ENCODE data around the gene CCDC170. TPM values are rescaled to one million over a fixed set of nuclear protein-coding genes. Genes with fewer than 3 reads are reported as not detected.

CCDC170 gene
- polyA plus RNA-seq, 1 donor from 2014 or later = 0.15 TPM

- Histone ChIP-seq H3F3A (ENCODE audit: insufficient read depth, low read length, poor library complexity, severe bottlenecking) (no peaks in the 10 kb centered on the region), H3K79me2 (replicated peaks; ENCODE audit: insufficient read depth, low read length) (no peaks in the 10 kb centered on the region), H2AFZ (ENCODE audit: low read depth, low read length) (no peak overlapping the region), H3K9me3 (ENCODE audit: low read length) (no peaks in the 10 kb centered on the region), H3K4me3 (ENCODE audit: low read length) (no peak overlapping the region), H3K36me3 (ENCODE audit: insufficient read depth, low read length) (no peaks in the 10 kb centered on the region), H3K4me2 (ENCODE audit: low read length) (no peak overlapping the region), H4K20me1 (ENCODE audit: insufficient read depth) (no peaks in the 10 kb centered on the region), H3K9me2 (ENCODE audit: insufficient read depth, low read length) (no peaks in the 10 kb centered on the region), H3K27me3 (ENCODE audit: insufficient read depth, low read depth, low read length) (no peaks in the 10 kb centered on the region), H3K27ac (ENCODE audit: low read length) (no peak overlapping the region), H3K9ac (ENCODE audit: low read length) (no peak overlapping the region)
- TF ChIP-seq EP300 (conservative IDR thresholded peaks at IDR 0.05; ENCODE audit: poor library complexity, severe bottlenecking) = no peak
- no peak for TF ChIP-seq POLR2AphosphoS5 (IDR thresholded peaks at IDR 0.05)
- no peak for TF ChIP-seq RAD21 (conservative IDR thresholded peaks at IDR 0.05)
- TF ChIP-seq, protein P1, sequence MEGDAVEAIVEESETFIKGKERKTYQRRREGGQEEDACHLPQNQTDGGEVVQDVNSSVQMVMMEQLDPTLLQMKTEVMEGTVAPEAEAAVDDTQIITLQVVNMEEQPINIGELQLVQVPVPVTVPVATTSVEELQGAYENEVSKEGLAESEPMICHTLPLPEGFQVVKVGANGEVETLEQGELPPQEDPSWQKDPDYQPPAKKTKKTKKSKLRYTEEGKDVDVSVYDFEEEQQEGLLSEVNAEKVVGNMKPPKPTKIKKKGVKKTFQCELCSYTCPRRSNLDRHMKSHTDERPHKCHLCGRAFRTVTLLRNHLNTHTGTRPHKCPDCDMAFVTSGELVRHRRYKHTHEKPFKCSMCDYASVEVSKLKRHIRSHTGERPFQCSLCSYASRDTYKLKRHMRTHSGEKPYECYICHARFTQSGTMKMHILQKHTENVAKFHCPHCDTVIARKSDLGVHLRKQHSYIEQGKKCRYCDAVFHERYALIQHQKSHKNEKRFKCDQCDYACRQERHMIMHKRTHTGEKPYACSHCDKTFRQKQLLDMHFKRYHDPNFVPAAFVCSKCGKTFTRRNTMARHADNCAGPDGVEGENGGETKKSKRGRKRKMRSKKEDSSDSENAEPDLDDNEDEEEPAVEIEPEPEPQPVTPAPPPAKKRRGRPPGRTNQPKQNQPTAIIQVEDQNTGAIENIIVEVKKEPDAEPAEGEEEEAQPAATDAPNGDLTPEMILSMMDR (IDR thresholded peaks at IDR 0.05; ENCODE audit: poor library complexity, severe bottlenecking) = no peak
- no peak for TF ChIP-seq TAF1 (IDR thresholded peaks at IDR 0.05; ENCODE audit: low read depth)
- no peak for TF ChIP-seq EZH2 (IDR thresholded peaks at IDR 0.05; ENCODE audit: borderline replicate concordance, insufficient read depth, low read length, poor library complexity, severe bottlenecking)
- no peak for TF ChIP-seq SMC3 (conservative IDR thresholded peaks at IDR 0.05; ENCODE audit: poor library complexity)
- TF ChIP-seq, protein P2, sequence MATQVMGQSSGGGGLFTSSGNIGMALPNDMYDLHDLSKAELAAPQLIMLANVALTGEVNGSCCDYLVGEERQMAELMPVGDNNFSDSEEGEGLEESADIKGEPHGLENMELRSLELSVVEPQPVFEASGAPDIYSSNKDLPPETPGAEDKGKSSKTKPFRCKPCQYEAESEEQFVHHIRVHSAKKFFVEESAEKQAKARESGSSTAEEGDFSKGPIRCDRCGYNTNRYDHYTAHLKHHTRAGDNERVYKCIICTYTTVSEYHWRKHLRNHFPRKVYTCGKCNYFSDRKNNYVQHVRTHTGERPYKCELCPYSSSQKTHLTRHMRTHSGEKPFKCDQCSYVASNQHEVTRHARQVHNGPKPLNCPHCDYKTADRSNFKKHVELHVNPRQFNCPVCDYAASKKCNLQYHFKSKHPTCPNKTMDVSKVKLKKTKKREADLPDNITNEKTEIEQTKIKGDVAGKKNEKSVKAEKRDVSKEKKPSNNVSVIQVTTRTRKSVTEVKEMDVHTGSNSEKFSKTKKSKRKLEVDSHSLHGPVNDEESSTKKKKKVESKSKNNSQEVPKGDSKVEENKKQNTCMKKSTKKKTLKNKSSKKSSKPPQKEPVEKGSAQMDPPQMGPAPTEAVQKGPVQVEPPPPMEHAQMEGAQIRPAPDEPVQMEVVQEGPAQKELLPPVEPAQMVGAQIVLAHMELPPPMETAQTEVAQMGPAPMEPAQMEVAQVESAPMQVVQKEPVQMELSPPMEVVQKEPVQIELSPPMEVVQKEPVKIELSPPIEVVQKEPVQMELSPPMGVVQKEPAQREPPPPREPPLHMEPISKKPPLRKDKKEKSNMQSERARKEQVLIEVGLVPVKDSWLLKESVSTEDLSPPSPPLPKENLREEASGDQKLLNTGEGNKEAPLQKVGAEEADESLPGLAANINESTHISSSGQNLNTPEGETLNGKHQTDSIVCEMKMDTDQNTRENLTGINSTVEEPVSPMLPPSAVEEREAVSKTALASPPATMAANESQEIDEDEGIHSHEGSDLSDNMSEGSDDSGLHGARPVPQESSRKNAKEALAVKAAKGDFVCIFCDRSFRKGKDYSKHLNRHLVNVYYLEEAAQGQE (IDR thresholded peaks at IDR 0.05; ENCODE audit: borderline replicate concordance) = no peak
- no peak for TF ChIP-seq MXI1 (conservative IDR thresholded peaks at IDR 0.05; ENCODE audit: poor library complexity, severe bottlenecking)
Observed at GRCh38 chr6:151616091-151616513, 122.3 kb downstream of the CCDC170 start.

DNA sequence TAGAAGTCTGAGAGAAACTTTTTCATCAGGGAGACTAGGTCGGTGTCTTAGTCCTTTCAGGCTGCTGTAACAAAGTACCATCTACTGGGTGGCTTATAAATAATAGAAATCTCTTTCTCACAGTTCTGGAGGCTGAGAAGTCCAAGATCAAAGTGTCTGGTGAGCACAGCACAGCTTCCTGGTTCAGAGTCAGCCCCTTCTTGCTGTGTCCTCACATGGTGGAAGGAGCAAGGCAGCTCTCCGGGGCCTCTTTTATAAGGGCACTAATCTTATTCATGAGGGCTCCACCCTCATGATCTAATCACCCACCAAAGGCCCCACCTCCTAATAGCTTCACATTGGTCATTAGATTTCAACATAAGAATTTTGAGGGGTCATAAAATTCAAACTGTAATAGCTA lies 122.8 kb downstream of the CCDC170 start:
- H3K27ac ChIP-seq (ENCODE audit: low read length) = no peak overlapping the region
- no peaks in the 10 kb centered on the region for H3K27me3 ChIP-seq (ENCODE audit: insufficient read depth, low read depth, low read length)
- H3F3A ChIP-seq (ENCODE audit: insufficient read depth, low read length, poor library complexity, severe bottlenecking) = no peaks in the 10 kb centered on the region
- H3K36me3 ChIP-seq (ENCODE audit: insufficient read depth, low read length) = no peaks in the 10 kb centered on the region
- TF ChIP-seq POLR2AphosphoS5 (IDR thresholded peaks at IDR 0.05) (no peak), MXI1 (conservative IDR thresholded peaks at IDR 0.05; ENCODE audit: poor library complexity, severe bottlenecking) (no peak), RAD21 (conservative IDR thresholded peaks at IDR 0.05) (no peak), SMC3 (conservative IDR thresholded peaks at IDR 0.05; ENCODE audit: poor library complexity) (no peak), TAF1 (IDR thresholded peaks at IDR 0.05; ENCODE audit: low read depth) (no peak)
- TF ChIP-seq, protein P2 (IDR thresholded peaks at IDR 0.05; ENCODE audit: borderline replicate concordance) = no peak
- H3K9ac ChIP-seq (ENCODE audit: low read length) = no peak overlapping the region
- H2AFZ ChIP-seq (ENCODE audit: low read depth, low read length) = no peak overlapping the region
- H4K20me1 ChIP-seq (ENCODE audit: insufficient read depth) = no peaks in the 10 kb centered on the region
- no peak overlapping the region for H3K4me3 ChIP-seq (ENCODE audit: low read length)
- no peaks in the 10 kb centered on the region for H3K79me2 ChIP-seq (replicated peaks; ENCODE audit: insufficient read depth, low read length)
- no peaks in the 10 kb centered on the region for H3K9me2 ChIP-seq (ENCODE audit: insufficient read depth, low read length)
- H3K9me3 ChIP-seq (ENCODE audit: low read length) = no peaks in the 10 kb centered on the region
- no peak overlapping the region for H3K4me2 ChIP-seq (ENCODE audit: low read length)
